ENCODE data around the gene PRR18.

GRCh38 chr6:166353507-166353906 lies 45.3 kb upstream of the PRR18 start:
- TF ChIP-seq POLR2A (IDR thresholded peaks at IDR 0.05; ENCODE audit: borderline replicate concordance, extremely low read depth, insufficient read depth, insufficient read length): no peak
- TF ChIP-seq, protein P1, sequence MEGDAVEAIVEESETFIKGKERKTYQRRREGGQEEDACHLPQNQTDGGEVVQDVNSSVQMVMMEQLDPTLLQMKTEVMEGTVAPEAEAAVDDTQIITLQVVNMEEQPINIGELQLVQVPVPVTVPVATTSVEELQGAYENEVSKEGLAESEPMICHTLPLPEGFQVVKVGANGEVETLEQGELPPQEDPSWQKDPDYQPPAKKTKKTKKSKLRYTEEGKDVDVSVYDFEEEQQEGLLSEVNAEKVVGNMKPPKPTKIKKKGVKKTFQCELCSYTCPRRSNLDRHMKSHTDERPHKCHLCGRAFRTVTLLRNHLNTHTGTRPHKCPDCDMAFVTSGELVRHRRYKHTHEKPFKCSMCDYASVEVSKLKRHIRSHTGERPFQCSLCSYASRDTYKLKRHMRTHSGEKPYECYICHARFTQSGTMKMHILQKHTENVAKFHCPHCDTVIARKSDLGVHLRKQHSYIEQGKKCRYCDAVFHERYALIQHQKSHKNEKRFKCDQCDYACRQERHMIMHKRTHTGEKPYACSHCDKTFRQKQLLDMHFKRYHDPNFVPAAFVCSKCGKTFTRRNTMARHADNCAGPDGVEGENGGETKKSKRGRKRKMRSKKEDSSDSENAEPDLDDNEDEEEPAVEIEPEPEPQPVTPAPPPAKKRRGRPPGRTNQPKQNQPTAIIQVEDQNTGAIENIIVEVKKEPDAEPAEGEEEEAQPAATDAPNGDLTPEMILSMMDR (IDR thresholded peaks at IDR 0.05 in 2 of 3, conservative IDR thresholded peaks at IDR 0.05 in 1 of 3; ENCODE audit: borderline replicate concordance in 1 of 3, insufficient read depth in 1 of 3, low read depth in 2 of 3, low read length in 2 of 3): no peak
- no peak for TF ChIP-seq SP1 (IDR thresholded peaks at IDR 0.05; ENCODE audit: low read depth)
- TF ChIP-seq ELF1 (IDR thresholded peaks at IDR 0.05; ENCODE audit: borderline replicate concordance, low read depth): no peak
- TF ChIP-seq, protein P2, sequence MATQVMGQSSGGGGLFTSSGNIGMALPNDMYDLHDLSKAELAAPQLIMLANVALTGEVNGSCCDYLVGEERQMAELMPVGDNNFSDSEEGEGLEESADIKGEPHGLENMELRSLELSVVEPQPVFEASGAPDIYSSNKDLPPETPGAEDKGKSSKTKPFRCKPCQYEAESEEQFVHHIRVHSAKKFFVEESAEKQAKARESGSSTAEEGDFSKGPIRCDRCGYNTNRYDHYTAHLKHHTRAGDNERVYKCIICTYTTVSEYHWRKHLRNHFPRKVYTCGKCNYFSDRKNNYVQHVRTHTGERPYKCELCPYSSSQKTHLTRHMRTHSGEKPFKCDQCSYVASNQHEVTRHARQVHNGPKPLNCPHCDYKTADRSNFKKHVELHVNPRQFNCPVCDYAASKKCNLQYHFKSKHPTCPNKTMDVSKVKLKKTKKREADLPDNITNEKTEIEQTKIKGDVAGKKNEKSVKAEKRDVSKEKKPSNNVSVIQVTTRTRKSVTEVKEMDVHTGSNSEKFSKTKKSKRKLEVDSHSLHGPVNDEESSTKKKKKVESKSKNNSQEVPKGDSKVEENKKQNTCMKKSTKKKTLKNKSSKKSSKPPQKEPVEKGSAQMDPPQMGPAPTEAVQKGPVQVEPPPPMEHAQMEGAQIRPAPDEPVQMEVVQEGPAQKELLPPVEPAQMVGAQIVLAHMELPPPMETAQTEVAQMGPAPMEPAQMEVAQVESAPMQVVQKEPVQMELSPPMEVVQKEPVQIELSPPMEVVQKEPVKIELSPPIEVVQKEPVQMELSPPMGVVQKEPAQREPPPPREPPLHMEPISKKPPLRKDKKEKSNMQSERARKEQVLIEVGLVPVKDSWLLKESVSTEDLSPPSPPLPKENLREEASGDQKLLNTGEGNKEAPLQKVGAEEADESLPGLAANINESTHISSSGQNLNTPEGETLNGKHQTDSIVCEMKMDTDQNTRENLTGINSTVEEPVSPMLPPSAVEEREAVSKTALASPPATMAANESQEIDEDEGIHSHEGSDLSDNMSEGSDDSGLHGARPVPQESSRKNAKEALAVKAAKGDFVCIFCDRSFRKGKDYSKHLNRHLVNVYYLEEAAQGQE (IDR thresholded peaks at IDR 0.05; ENCODE audit: low read depth): no peak
- no peak for TF ChIP-seq SIN3A (IDR thresholded peaks at IDR 0.05; ENCODE audit: low read depth)
- no peak for TF ChIP-seq EZH2 (IDR thresholded peaks at IDR 0.05)
- no peak for TF ChIP-seq ZFX (IDR thresholded peaks at IDR 0.05)
- no peak for TF ChIP-seq JUND (IDR thresholded peaks at IDR 0.05)
- TF ChIP-seq POLR2AphosphoS5 (IDR thresholded peaks at IDR 0.05; ENCODE audit: low read depth, low read length): no peak
